Measurements from ENCODE around the gene SOS1. TPM values are rescaled to one million over a fixed set of nuclear protein-coding genes. Genes with fewer than 3 reads are reported as not detected.
"Not testable (repeated sequence)": the region's sequence is repeated elsewhere in the genome, so short reads cannot be mapped to it uniquely, and the experiment has no call there.

The SOS1 gene
- total RNA-seq, 1 experiment from 2014 or later, result 11.8 TPM

DNA sequence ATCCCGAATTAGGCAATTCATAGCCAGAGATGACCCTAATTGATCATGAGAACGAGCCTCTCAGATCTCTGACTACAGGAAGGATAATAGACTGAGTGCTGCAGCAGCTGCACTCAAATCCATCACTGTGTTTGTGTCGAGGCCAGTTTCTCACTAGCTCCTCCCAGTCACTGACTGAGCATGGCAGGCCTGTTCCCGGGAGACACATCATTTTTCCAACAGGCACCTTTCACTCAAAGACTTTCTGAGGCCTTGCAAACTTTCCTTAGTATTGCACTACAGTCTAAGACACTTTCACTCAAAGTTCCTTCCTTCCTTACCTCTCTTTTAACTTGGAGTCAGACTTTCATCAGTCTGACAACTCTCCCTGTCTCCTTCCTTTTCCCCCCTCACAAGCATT, 13.7 kb downstream of the SOS1 start:
- DNase-seq (ENCODE audit: low read depth), result no peak

DNA sequence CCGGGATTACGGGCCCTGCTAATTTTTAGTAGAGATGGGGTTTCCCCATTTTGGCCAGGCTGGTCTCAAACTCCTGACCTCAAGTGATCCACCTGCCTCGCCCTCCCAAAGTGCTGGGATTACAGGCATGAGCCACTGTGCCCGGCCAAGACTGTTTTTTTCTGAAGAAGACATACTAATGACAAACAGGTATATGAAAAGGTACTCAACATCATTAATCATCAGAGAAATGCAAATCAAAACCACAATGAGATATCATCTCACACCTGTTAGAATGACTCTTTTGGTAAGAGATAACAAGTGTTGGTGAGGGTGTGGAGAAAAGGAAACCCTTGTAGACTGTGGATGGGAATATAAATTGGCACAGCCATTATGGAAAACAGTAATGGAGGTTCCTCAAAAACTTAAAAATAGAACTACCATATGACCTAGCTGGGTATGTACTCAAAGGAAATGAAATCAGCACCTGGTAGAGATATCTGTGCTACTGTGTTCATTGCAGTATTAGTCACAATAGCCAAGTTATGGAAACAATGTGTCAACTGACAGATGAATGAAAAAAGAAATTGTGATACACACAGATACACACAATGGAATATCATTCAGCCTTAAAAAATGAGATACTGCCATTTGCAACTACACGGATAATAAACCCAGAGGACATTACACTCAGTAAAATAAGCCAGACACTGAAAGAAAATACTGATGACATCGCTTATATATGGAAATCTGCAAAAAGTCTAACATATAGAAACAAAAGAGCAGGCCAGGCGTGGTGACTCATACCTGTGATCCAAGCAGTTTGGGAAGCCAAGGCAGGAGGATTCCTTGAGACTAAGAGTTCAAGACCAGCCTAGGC, 20.8 kb downstream of the SOS1 start:
- DNase-seq (ENCODE audit: low read depth), result peak; percentile 40

GRCh38 chr2:39099310-39099869, 21.5 kb downstream of the SOS1 start:
- no peak for DNase-seq (ENCODE audit: low read depth)

DNA sequence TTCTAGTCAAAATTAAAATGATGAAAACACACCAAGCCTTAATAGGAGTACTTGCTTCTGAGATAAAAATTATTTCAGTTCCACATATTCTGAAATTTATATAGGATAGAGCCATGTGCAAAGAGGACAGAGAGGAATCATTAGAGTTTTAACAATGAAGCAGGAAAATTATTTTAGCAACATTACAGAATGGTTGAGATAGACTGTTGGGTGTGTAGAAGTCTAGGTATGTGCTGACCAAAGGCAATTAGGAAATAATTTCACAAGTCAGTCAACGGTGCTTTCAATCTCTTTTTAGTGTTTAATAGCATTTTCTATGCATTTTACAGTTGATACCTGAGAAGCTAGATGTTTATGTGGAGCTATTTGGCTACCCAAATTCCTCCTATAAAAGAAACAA, 25.2 kb downstream of the SOS1 start:
- no peak for DNase-seq (ENCODE audit: low read depth)

GRCh38 chr2:39094717-39095363, 26.0 kb downstream of the SOS1 start:
- DNase-seq (ENCODE audit: low read depth), result no peak

- DNase-seq (ENCODE audit: low read depth), result no peak
These were observed 27.5 kb downstream of the SOS1 start for GRCh38 chr2:39093218-39093898.

- DNase-seq (ENCODE audit: low read depth), result no peak
These were observed 29.3 kb downstream of the SOS1 start for GRCh38 chr2:39091543-39091942.

- no peak for DNase-seq (ENCODE audit: low read depth)
These were observed 29.8 kb downstream of the SOS1 start for GRCh38 chr2:39091063-39091462.

DNA sequence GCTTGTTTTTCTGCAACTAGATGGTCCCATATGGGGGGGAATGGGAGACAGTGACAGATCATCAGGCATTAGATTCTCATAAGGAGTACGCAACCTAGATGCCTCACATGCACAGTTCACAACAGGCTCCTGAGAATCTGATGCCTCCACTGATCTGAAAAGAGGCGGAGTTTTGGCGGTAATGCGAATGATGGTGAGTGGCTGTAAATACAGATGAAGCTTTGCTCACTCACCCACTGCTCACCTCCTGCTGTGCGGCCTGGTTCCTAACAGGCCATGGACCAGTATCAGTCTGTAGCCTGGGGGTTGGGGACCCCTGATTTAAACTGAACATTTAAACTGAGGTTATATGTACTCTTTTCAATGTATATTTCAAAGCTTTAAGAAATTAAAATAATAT, 40.7 kb downstream of the SOS1 start:
- DNase-seq (ENCODE audit: low read depth), result no peak

- DNase-seq (ENCODE audit: low read depth), result no peak
These were observed 50.9 kb downstream of the SOS1 start for GRCh38 chr2:39069890-39070465.

- DNase-seq (ENCODE audit: low read depth), result peak; percentile 4
These were observed 51.7 kb downstream of the SOS1 start for GRCh38 chr2:39069136-39069515.

- no peak for DNase-seq (ENCODE audit: low read depth)
These were observed 52.3 kb downstream of the SOS1 start for GRCh38 chr2:39068299-39069135.

DNA sequence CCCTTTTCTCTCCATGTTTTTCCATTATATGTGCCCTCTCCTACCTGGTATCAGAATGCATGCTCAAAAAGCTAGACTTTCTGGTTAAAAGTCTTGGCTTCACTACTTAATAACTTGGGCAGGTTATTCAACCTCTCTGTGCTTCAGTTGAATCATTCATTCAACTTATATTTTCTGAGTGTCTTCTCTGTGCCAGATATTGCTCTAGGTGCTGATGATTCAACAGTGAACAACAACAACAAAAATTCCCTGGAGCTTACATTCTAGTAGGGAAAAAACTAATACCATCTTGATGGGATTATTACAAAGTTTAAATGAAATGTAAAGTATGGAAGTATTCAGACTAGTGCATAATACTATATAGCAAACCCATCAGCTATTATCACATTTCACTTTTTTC, 55.2 kb downstream of the SOS1 start:
- DNase-seq (ENCODE audit: low read depth), result no peak

DNA sequence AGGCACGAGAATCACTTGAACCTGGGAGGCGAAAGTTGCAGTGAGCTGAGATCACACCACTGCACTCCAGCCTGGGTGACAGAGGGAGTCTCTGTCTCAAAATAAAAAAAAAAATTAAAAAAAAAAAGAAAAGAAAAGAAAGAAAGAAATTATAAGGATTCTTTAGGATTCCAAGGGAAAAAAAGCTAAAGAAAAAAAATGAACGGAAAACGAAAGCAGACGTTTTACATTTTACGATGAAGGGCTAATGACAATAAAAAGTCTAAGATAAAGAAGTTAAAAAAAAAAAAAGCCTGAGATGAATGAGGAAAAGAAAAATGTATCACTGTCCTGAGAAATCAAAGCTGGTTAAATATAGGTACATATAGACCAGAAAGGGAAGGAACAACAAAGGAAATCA, 58.5 kb downstream of the SOS1 start:
- no peak for DNase-seq (ENCODE audit: low read depth)

DNA sequence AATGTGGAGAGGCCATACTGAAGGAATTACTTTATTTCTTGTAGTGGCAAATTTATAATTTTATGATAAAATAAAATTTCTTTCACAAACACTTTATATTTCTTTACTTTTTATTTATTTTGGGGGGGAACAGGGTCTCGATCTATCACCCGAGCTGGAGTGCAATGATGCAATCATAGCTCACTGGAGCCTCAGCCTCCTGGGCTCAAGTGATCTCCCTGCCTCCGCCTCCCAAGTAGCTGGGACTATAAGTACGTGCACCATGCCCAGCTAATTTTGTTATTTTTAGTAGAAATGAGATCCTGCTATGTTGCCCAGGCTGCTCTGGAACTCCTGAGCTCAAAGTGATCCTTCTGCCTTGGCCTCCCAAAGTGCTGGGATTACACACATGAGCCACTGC, 59.6 kb downstream of the SOS1 start:
- DNase-seq (ENCODE audit: low read depth), result no peak

DNA sequence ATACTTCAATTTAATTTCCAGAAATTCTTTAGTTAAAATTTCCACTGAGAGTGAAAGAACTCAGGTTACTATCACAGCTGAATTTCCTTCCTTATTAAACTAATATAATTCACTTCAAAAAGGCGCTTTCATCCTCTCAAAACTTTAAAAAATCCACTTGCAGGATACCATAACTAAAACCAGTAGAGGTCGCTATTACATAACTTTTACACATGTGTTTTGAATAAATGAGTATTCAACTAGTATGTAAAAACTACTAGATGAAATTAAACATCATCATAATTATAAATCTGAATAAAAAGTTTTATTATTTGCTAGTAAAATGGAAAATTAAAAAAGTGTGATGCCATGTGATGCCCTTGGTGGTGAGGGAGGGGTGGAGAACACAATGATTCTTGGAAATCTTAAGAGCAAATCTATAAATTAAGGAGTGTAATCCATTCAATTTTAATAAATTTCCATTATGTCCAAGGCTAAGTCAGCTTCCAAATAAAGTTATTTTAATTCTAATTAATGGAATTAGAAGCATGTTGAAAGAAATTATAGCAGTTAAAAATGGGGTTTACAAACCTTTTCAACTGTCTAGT, 61.4 kb downstream of the SOS1 start:
- DNase-seq (ENCODE audit: low read depth), result peak; percentile 38

DNA sequence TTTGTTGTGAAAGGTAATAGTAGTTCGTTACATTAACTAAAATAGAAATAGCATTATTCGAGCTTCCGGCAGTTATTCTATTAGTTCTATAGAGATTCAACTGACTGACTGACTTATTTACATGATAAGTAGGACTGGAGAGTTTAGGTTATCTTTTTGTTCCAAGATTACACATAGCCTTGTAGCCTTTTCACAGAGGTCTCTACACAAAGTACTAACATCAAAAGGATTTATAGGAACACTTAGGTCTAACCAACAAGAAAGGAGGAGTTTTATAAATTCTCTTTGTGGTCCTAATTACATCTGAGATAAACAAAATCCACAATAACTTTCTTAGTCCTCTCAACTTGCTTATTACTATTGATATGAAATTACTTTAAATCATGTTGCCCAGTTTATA, 62.8 kb downstream of the SOS1 start:
- DNase-seq (ENCODE audit: low read depth), result no peak

- not testable (repeated sequence) for DNase-seq (ENCODE audit: low read depth)
These were observed 68.2 kb downstream of the SOS1 start for GRCh38 chr2:39052665-39053064.

DNA sequence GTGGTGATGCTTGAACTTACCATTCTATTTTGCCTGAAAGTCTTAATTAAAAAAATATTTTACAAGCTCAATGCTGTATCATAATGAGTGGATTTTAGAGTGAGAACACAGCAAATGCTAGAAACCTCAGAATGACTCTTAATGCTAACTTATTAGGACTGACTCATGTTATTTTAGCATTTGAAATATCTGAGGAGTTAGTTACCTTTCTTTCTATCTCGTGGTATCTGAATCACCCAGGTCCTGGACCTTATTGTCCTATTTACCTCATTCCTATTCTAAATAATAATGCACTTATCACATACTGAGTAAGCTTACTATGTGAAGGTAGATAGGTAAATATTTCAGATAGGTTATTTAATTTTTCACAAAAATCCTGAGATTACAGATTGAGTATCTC, 70.7 kb downstream of the SOS1 start:
- DNase-seq (ENCODE audit: low read depth), result peak; percentile 24

GRCh38 chr2:39039072-39039471, 81.8 kb downstream of the SOS1 start:
- no peak for DNase-seq (ENCODE audit: low read depth)

DNA sequence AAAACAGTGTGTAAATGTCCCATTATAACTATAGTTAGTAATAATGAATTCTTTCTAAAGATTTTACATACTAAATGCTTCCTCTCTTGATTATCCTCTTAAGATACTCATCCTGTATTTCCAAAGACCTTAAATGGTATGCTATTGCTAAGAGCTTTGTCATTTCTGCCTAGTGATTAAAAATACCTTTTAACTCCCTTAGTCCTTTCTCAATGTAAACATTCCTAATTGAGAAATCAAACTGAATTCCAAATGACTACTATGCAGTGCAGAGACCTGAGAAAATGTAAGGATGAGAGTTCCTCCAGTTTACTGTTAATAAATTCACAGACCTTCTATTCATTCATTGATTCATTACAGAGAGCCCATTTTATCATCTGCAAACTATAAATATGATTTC, 86.9 kb downstream of the SOS1 start:
- no peak for DNase-seq (ENCODE audit: low read depth)

Data from M059J (cell line).